Neural crest cell (in vitro differentiated cells): Measurements from ENCODE around the gene NFASC. TPM values are rescaled to one million over a fixed set of nuclear protein-coding genes. Genes with fewer than 3 reads are reported as not detected.

Source experiments
- DNase-seq: peaks from one replicate; pipeline ENCODE4 v3.0.0; 2021; ENCODE audit warnings: low read depth, mixed read lengths, low spot score
- H3K27ac Mint-ChIP-seq: one replicate; pipeline ENCODE4 v1.8.0; 2021; ENCODE audit warnings: mild to moderate bottlenecking, mixed read lengths; ENCODE audit not compliant: unreplicated experiment
- H3K27me3 Mint-ChIP-seq: 2 replicates; pipeline ENCODE4 v1.8.0; 2021; ENCODE audit warnings: low read depth, mild to moderate bottlenecking, mixed read lengths
- H3K36me3 Mint-ChIP-seq: 2 replicates; pipeline ENCODE4 v1.8.0; 2021; ENCODE audit warnings: low read depth, mild to moderate bottlenecking, mixed read lengths
- H3K4me1 Mint-ChIP-seq: 2 replicates; pipeline ENCODE4 v1.8.0; 2021; ENCODE audit warnings: mixed read lengths
- H3K4me3 Mint-ChIP-seq: one replicate; pipeline ENCODE4 v1.8.0; 2021; ENCODE audit warnings: mild to moderate bottlenecking, mixed read lengths
- H3K9me3 Mint-ChIP-seq: 2 replicates; pipeline ENCODE4 v1.8.0; 2021; ENCODE audit warnings: mixed read lengths
- CTCF ChIP-seq: fragments of 200-600 bp; sonication (generic); conservative IDR thresholded peaks from 2 replicates; pipeline ENCODE4 v1.5.0; 2021; ENCODE audit warnings: antibody characterized with exemption, mild to moderate bottlenecking
- total RNA-seq: library from RNA; stranded (reverse); gene quantifications from 2 replicates; pipeline ENCODE4 v1.2.1, GENCODE V29; 2021

Gene NFASC
- total RNA-seq, 1 donor from 2014 or later, result 12.9 TPM

- peaks cover 9% of the 10 kb centered on the region for H3K4me1 Mint-ChIP-seq
- DNase-seq, result no peak
- H3K4me3 Mint-ChIP-seq, result no peak overlapping the region
- H3K27ac Mint-ChIP-seq, result no peak overlapping the region
- no peak for TF ChIP-seq CTCF
- H3K9me3 Mint-ChIP-seq, result no peaks in the 10 kb centered on the region
- no peaks in the 10 kb centered on the region for H3K36me3 Mint-ChIP-seq
- H3K27me3 Mint-ChIP-seq, result peaks cover 6% of the 10 kb centered on the region
Observed at GRCh38 chr1:204928671-204929486, 58.2 kb downstream of the NFASC start.

GRCh38 chr1:204929487-204930154 lies 59.0 kb downstream of the NFASC start:
- H3K27ac Mint-ChIP-seq, result no peak overlapping the region
- TF ChIP-seq CTCF, result no peak
- DNase-seq, result no peak
- no peak overlapping the region for H3K4me3 Mint-ChIP-seq
- peaks cover 4% of the 10 kb centered on the region for H3K27me3 Mint-ChIP-seq
- H3K4me1 Mint-ChIP-seq, result peaks cover 4% of the 10 kb centered on the region
- no peaks in the 10 kb centered on the region for H3K9me3 Mint-ChIP-seq
- no peaks in the 10 kb centered on the region for H3K36me3 Mint-ChIP-seq

- no peak overlapping the region for H3K27ac Mint-ChIP-seq
- no peak for TF ChIP-seq CTCF
- no peaks in the 10 kb centered on the region for H3K9me3 Mint-ChIP-seq
- no peak overlapping the region for H3K4me3 Mint-ChIP-seq
- H3K4me1 Mint-ChIP-seq, result peaks cover 4% of the 10 kb centered on the region
- no peaks in the 10 kb centered on the region for H3K36me3 Mint-ChIP-seq
- no peak for DNase-seq
- peaks cover 4% of the 10 kb centered on the region for H3K27me3 Mint-ChIP-seq
Observed at GRCh38 chr1:204930155-204930523, 59.5 kb downstream of the NFASC start.

GRCh38 chr1:204931313-204931712 lies 60.7 kb downstream of the NFASC start:
- Mint-ChIP-seq H3K27me3 (no peaks in the 10 kb centered on the region), H3K36me3 (no peaks in the 10 kb centered on the region), H3K27ac (no peak overlapping the region), H3K9me3 (no peaks in the 10 kb centered on the region), H3K4me3 (no peak overlapping the region), H3K4me1 (peaks cover 4% of the 10 kb centered on the region)
- TF ChIP-seq CTCF, result no peak
- DNase-seq, result no peak

GRCh38 chr1:204931768-204932572 lies 61.3 kb downstream of the NFASC start:
- Mint-ChIP-seq H3K27ac (no peak overlapping the region), H3K4me3 (no peak overlapping the region), H3K27me3 (peaks cover 3% of the 10 kb centered on the region), H3K4me1 (peaks cover 4% of the 10 kb centered on the region), H3K36me3 (no peaks in the 10 kb centered on the region), H3K9me3 (no peaks in the 10 kb centered on the region)
- DNase-seq, result no peak
- TF ChIP-seq CTCF, result no peak
